Neural progenitor cell (in vitro differentiated cells): ENCODE data around the gene TNXB. TPM values are rescaled to one million over a fixed set of nuclear protein-coding genes. Genes with fewer than 3 reads are reported as not detected.

Experiments
- DNase-seq: peaks from one replicate; pipeline ENCODE4 v3.0.0-alpha.2; 2016; ENCODE audit warnings: low spot score
- H2AFZ ChIP-seq: fragments of 200-600 bp; sonication (generic); replicated peaks from 2 replicates; pipeline ENCODE4 v1.6.1; 2016; ENCODE audit warnings: antibody characterized with exemption
- H3F3A ChIP-seq: fragments of 200-600 bp; sonication (generic); 2 replicates; pipeline ENCODE4 v1.6.1; 2016; ENCODE audit warnings: antibody characterized with exemption, low read depth
- H3K27ac ChIP-seq: fragments of 200-600 bp; sonication (generic); 2 replicates; pipeline ENCODE4 v1.5.1; 2016; ENCODE audit warnings: mild to moderate bottlenecking
- H3K27me3 ChIP-seq: fragments of 200-600 bp; sonication (generic); 2 replicates; pipeline ENCODE4 v1.6.1; 2016; ENCODE audit warnings: mild to moderate bottlenecking, moderate library complexity
- H3K36me3 ChIP-seq: fragments of 200-600 bp; sonication (generic); 2 replicates; pipeline ENCODE4 v1.5.1; 2016
- H3K4me1 ChIP-seq: fragments of 200-600 bp; sonication (generic); 2 replicates; pipeline ENCODE4 v1.6.1; 2016; ENCODE audit warnings: mixed run types
- H3K4me2 ChIP-seq: fragments of 200-600 bp; sonication (generic); 2 replicates; pipeline ENCODE4 v1.6.1; 2016
- H3K4me3 ChIP-seq: fragments of 200-600 bp; sonication (generic); 2 replicates; pipeline ENCODE4 v1.5.1; 2016
- H3K79me2 ChIP-seq: fragments of 200-600 bp; sonication (generic); 2 replicates; pipeline ENCODE4 v1.6.1; 2016; ENCODE audit warnings: low read depth
- H3K9ac ChIP-seq: fragments of 200-600 bp; sonication (generic); 2 replicates; pipeline ENCODE4 v1.6.1; 2016
- H3K9me3 ChIP-seq: fragments of 200-600 bp; sonication (generic); 2 replicates; pipeline ENCODE4 v1.5.1; 2016; ENCODE audit warnings: low read depth
- H4K20me1 ChIP-seq: fragments of 200-600 bp; sonication (generic); 2 replicates; pipeline ENCODE4 v1.6.1; 2016; ENCODE audit warnings: low read depth
- H3K27ac Mint-ChIP-seq: 3 replicates; pipeline ENCODE4 v1.8.0; 2021; ENCODE audit warnings: mixed read lengths
- H3K27me3 Mint-ChIP-seq: 2 replicates; pipeline ENCODE4 v1.8.0; 2022; ENCODE audit warnings: low read depth, mild to moderate bottlenecking, inconsistent platforms, moderate library complexity, mixed read lengths; ENCODE audit not compliant: insufficient read depth
- H3K36me3 Mint-ChIP-seq: 3 replicates; pipeline ENCODE4 v1.8.0; 2021; ENCODE audit warnings: mixed read lengths
- H3K4me1 Mint-ChIP-seq: 3 replicates; pipeline ENCODE4 v1.8.0; 2021; ENCODE audit warnings: mixed read lengths
- H3K4me3 Mint-ChIP-seq: 3 replicates; pipeline ENCODE4 v1.8.0; 2021; ENCODE audit warnings: mild to moderate bottlenecking, moderate library complexity, mixed read lengths
- H3K9me3 Mint-ChIP-seq: 3 replicates; pipeline ENCODE4 v1.8.0; 2020; ENCODE audit warnings: mixed read lengths
- EZH2 ChIP-seq: fragments of 200-600 bp; sonication (generic); IDR thresholded peaks from 2 replicates; pipeline ENCODE4 v1.6.1; 2017; ENCODE audit warnings: antibody characterized with exemption, mild to moderate bottlenecking, moderate library complexity
- EZH2phosphoT487 ChIP-seq: fragments of 200-600 bp; sonication (generic); IDR thresholded peaks from 2 replicates; pipeline ENCODE4 v1.6.1; 2017; ENCODE audit warnings: antibody characterized with exemption
- total RNA-seq: library from RNA; depleted of rRNA; stranded (reverse); fragments of >200 nt; gene quantifications from 2 replicates; pipeline ENCODE4 v1.2.3, GENCODE V29; 2015; ENCODE audit warnings: low replicate concordance
- TF ChIP-seq, protein P1 (sequence below): fragments of 200-600 bp; sonication (generic); IDR thresholded peaks from 2 replicates; pipeline ENCODE4 v1.5.1; 2017; ENCODE audit warnings: antibody characterized with exemption, mild to moderate bottlenecking

Gene TNXB
- total RNA-seq, 1 donor from 2014 or later, result 0.71 TPM

DNA sequence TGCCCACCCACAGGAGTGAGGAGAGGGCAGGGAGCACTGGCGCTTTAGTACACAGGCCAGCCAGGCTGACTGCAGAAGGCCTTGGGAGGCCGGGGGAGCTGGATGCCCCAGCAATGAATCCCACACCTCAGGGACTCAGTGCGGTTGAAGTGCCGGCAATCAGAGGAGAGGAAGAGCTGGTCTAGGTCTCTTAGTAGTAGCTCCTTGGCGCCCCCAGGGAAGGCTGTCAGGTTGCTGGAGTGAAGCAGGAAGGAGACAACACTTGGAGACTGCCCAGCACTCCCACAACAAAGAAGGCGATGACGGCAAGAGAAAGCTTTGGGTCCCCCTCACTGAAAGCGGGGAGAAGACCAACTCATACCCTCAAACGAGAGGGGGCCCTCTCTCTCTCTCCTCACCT, 8.3 kb upstream of the TNXB start:
- H4K20me1 ChIP-seq, result no peaks in the 10 kb centered on the region
- TF ChIP-seq, protein P1, sequence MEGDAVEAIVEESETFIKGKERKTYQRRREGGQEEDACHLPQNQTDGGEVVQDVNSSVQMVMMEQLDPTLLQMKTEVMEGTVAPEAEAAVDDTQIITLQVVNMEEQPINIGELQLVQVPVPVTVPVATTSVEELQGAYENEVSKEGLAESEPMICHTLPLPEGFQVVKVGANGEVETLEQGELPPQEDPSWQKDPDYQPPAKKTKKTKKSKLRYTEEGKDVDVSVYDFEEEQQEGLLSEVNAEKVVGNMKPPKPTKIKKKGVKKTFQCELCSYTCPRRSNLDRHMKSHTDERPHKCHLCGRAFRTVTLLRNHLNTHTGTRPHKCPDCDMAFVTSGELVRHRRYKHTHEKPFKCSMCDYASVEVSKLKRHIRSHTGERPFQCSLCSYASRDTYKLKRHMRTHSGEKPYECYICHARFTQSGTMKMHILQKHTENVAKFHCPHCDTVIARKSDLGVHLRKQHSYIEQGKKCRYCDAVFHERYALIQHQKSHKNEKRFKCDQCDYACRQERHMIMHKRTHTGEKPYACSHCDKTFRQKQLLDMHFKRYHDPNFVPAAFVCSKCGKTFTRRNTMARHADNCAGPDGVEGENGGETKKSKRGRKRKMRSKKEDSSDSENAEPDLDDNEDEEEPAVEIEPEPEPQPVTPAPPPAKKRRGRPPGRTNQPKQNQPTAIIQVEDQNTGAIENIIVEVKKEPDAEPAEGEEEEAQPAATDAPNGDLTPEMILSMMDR, result no peak
- TF ChIP-seq EZH2phosphoT487, result no peak
- TF ChIP-seq EZH2, result no peak
- peaks cover 14% of the 10 kb centered on the region for H3K36me3 Mint-ChIP-seq
- no peaks in the 10 kb centered on the region for H3K27me3 ChIP-seq
- no peaks in the 10 kb centered on the region for H3K9me3 ChIP-seq
- no peak overlapping the region for H2AFZ ChIP-seq
- H3K9ac ChIP-seq, result no peak overlapping the region
- H3F3A ChIP-seq, result peaks cover 12% of the 10 kb centered on the region
- no peak overlapping the region for H3K27ac Mint-ChIP-seq
- no peak overlapping the region for H3K4me3 ChIP-seq
- H3K79me2 ChIP-seq, result no peaks in the 10 kb centered on the region
- no peak overlapping the region for H3K4me2 ChIP-seq
- H3K9me3 Mint-ChIP-seq, result no peaks in the 10 kb centered on the region
- H3K4me1 ChIP-seq, result no peaks in the 10 kb centered on the region
- H3K4me3 Mint-ChIP-seq, result no peak overlapping the region
- no peak overlapping the region for H3K27ac ChIP-seq
- DNase-seq, result no peak
- H3K27me3 Mint-ChIP-seq, result peaks cover 5% of the 10 kb centered on the region
- peaks cover 15% of the 10 kb centered on the region for H3K4me1 Mint-ChIP-seq
- H3K36me3 ChIP-seq, result no peaks in the 10 kb centered on the region

DNA sequence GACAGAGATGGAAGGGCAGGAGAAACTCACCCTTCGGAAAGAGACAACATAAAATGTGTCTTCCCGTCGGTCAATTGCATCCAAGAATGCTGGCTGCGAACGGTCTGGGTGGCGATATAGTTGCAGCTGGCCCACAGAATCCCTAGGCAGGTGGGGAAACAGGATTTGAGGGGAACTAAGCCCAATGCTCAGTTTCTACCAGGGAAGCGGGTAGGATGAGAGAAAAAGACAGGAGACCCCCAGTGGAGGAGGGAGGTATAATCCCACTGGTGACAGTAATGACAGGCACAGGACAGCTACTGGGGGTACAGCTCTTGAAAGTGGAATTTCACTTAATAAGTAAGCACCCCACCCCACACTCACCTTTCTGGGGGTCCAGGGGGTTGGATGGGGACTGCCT, 7.5 kb upstream of the TNXB start:
- no peaks in the 10 kb centered on the region for H3K36me3 ChIP-seq

DNA sequence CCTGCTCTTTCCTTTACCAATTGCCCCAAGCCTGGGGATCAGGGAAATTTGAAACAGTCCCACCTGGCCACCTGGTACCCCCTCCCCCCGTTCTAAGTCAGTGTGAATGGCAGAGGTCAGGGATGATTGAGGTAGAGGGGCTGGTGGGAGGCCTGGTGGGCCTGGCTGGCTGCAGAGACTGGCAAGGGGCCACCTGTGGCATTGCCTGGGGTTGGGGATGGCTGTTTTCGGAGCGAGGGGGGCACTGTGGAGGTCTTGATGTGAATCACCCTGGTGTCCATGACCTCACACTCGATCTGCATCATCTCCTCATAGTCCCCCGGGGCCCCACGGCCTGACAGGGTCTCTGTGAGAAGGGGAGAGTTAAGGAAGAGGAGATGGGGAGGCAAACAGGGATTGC, 6.5 kb upstream of the TNXB start:
- no peak overlapping the region for H3K9ac ChIP-seq
- H3K27me3 Mint-ChIP-seq, result peaks cover 7% of the 10 kb centered on the region
- no peak overlapping the region for H3K27ac ChIP-seq
- H3K36me3 Mint-ChIP-seq, result peaks cover 6% of the 10 kb centered on the region
- H3K4me1 Mint-ChIP-seq, result peaks cover 19% of the 10 kb centered on the region
- no peak overlapping the region for H2AFZ ChIP-seq
- H3K4me2 ChIP-seq, result no peak overlapping the region
- no peaks in the 10 kb centered on the region for H3K4me1 ChIP-seq
- no peak for TF ChIP-seq EZH2phosphoT487
- TF ChIP-seq, protein P1, result no peak
- TF ChIP-seq EZH2, result no peak
- no peak for DNase-seq
- no peaks in the 10 kb centered on the region for H4K20me1 ChIP-seq
- peak overlapping the region; percentile 37 for H3K27ac Mint-ChIP-seq
- no peaks in the 10 kb centered on the region for H3K79me2 ChIP-seq
- H3K9me3 ChIP-seq, result no peaks in the 10 kb centered on the region
- no peak overlapping the region for H3K4me3 ChIP-seq
- H3K9me3 Mint-ChIP-seq, result no peaks in the 10 kb centered on the region
- H3K27me3 ChIP-seq, result no peaks in the 10 kb centered on the region
- H3F3A ChIP-seq, result peaks cover 12% of the 10 kb centered on the region
- H3K4me3 Mint-ChIP-seq, result no peak overlapping the region
- no peaks in the 10 kb centered on the region for H3K36me3 ChIP-seq

More for the DNA sequence above, 7.5 kb upstream of the TNXB start:
- TF ChIP-seq EZH2phosphoT487 (no peak), EZH2 (no peak)
- TF ChIP-seq, protein P1, result peak; percentile 58
- no peaks in the 10 kb centered on the region for H3K27me3 ChIP-seq
- Mint-ChIP-seq H3K4me3 (no peak overlapping the region), H3K4me1 (peaks cover 19% of the 10 kb centered on the region), H3K27ac (peak overlapping the region; percentile 63), H3K36me3 (peaks cover 8% of the 10 kb centered on the region), H3K9me3 (no peaks in the 10 kb centered on the region), H3K27me3 (peaks cover 7% of the 10 kb centered on the region)
- H3K27ac ChIP-seq, result no peak overlapping the region
- H3K4me2 ChIP-seq, result no peak overlapping the region
- no peaks in the 10 kb centered on the region for H4K20me1 ChIP-seq
- no peak overlapping the region for H3K9ac ChIP-seq
- H3F3A ChIP-seq, result peaks cover 12% of the 10 kb centered on the region
- H3K9me3 ChIP-seq, result no peaks in the 10 kb centered on the region
- no peak overlapping the region for H2AFZ ChIP-seq
- H3K4me3 ChIP-seq, result no peak overlapping the region
- no peaks in the 10 kb centered on the region for H3K79me2 ChIP-seq
- peak; percentile 54 for DNase-seq
- no peaks in the 10 kb centered on the region for H3K4me1 ChIP-seq

DNA sequence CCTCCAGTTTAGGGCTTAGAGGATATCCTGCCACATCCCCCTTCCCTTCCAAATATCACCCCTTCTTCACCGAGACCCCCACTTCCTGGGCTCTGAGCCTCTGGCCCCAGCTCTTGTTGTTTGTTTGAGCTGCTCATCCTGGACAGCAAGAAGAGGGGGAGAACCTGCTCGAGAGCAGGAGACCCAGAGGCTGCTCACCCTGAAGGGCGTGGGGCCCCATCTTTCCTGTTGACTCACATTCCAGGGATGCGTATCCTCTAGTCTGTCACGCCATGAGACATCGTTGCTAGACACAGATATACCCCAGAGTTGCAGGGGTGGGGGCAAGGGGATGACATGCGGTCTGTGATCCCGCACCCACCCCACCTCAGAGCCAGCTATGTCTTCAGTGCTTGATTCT, 5.7 kb upstream of the TNXB start:
- no peak overlapping the region for H3K27ac Mint-ChIP-seq
- H3K4me3 ChIP-seq, result no peak overlapping the region
- peaks cover 10% of the 10 kb centered on the region for H3F3A ChIP-seq
- H3K9me3 Mint-ChIP-seq, result no peaks in the 10 kb centered on the region
- H3K4me1 ChIP-seq, result no peaks in the 10 kb centered on the region
- no peaks in the 10 kb centered on the region for H3K27me3 ChIP-seq
- no peak for DNase-seq
- no peaks in the 10 kb centered on the region for H3K9me3 ChIP-seq
- H3K36me3 Mint-ChIP-seq, result peaks cover 6% of the 10 kb centered on the region
- H4K20me1 ChIP-seq, result no peaks in the 10 kb centered on the region
- no peak overlapping the region for H3K27ac ChIP-seq
- no peaks in the 10 kb centered on the region for H3K79me2 ChIP-seq
- H3K4me2 ChIP-seq, result no peak overlapping the region
- no peak overlapping the region for H3K4me3 Mint-ChIP-seq
- TF ChIP-seq EZH2phosphoT487 (no peak), EZH2 (no peak)
- TF ChIP-seq, protein P1, result no peak
- H3K4me1 Mint-ChIP-seq, result peaks cover 19% of the 10 kb centered on the region
- no peaks in the 10 kb centered on the region for H3K36me3 ChIP-seq
- H2AFZ ChIP-seq, result no peak overlapping the region
- peaks cover 8% of the 10 kb centered on the region for H3K27me3 Mint-ChIP-seq
- no peak overlapping the region for H3K9ac ChIP-seq
